HCT116 (cell line): ENCODE data around the gene HRG. TPM values are rescaled to one million over a fixed set of nuclear protein-coding genes. Genes with fewer than 3 reads are reported as not detected.

Experiments
- ATAC-seq: fragments of 200-7000 bp; cut with Tn5 transposase; 2 replicates; pipeline ENCODE4 v1.9.1; 2020; ENCODE audit warnings: mild to moderate bottlenecking, moderate library complexity
- BruUV-seq: library from RNA; stranded (reverse); fragments of 400-500 nt; replicated peaks from 2 replicates; lab custom pipeline; 2021; lab: Mats Ljungman, UMichigan
- CTCF ChIA-PET: fragments of 300-600 bp; sonication (Branson Sonifier 250); formaldehyde crosslinking; loops from one replicate; lab custom pipeline; 2021; ENCODE audit warnings: antibody characterized with exemption; lab: Charles Lee
- POLR2A ChIA-PET: fragments of 300-600, 350-600 bp; sonication (Branson Sonifier 250); formaldehyde crosslinking; loops from one replicate; lab custom pipeline; 2021; ENCODE audit warnings: antibody characterized with exemption; lab: Charles Lee
- RAD21 ChIA-PET, 2 experiments: fragments of 300-600 bp; sonication (Branson Sonifier 250); formaldehyde crosslinking; loops; one replicate each; lab custom pipeline; 2023; ENCODE audit warnings: low total read pairs in 2 of 2; ENCODE audit not compliant: uncharacterized antibody in 2 of 2, unreplicated experiment in 2 of 2, low non-redundant PET in 1 of 2; lab: Charles Lee
- DNase-seq: peaks from one replicate; pipeline ENCODE4 v3.0.0-alpha.2; 2010; ENCODE audit warnings: low read depth, low spot score
- H2AFZ ChIP-seq: fragments of 200-600 bp; shearing (Covaris generic), sonication (generic); 2 replicates; pipeline ENCODE4 v1.6.1; 2017; ENCODE audit warnings: low read depth, mixed run types, mixed read lengths, antibody characterized with exemption, low read length; ENCODE audit not compliant: poor library complexity, severe bottlenecking
- H3K27ac ChIP-seq: 2 replicates; pipeline ENCODE4 v1.5.1; 2012; ENCODE audit warnings: low read depth, low read length
- H3K27me3 ChIP-seq: fragments of 200-600 bp; sonication (generic); 2 replicates; pipeline ENCODE4 v1.6.1; 2016; ENCODE audit warnings: mixed run types, low read length, mixed read lengths; ENCODE audit not compliant: insufficient read depth
- H3K36me3 ChIP-seq, 2 experiments: fragments of 200-500 bp in 1 of 2; fragments of 200-600 bp in 1 of 2; sonication (Bioruptor generic) in 1 of 2; sonication (generic) in 1 of 2; 2 replicates each; pipeline versions ENCODE4 v1.5.1 to v1.6.1; 2014 to 2016; ENCODE audit warnings: low read length in 2 of 2, inconsistent platforms in 1 of 2, mixed read lengths in 1 of 2, mixed run types in 1 of 2; ENCODE audit not compliant: insufficient read depth in 2 of 2, control insufficient read depth in 1 of 2
- H3K4me1 ChIP-seq, 2 experiments: fragments of 200-600 bp in 1 of 2; sonication (generic) in 1 of 2; 2 replicates each; pipeline versions ENCODE4 v1.5.1 to v1.6.1; 2012 to 2017; ENCODE audit warnings: low read length in 2 of 2, inconsistent platforms in 1 of 2, mild to moderate bottlenecking in 1 of 2, mixed read lengths in 1 of 2, mixed run types in 1 of 2, moderate library complexity in 1 of 2; ENCODE audit not compliant: insufficient read depth in 2 of 2, control insufficient read depth in 1 of 2
- H3K4me2 ChIP-seq: fragments of 200-600 bp; sonication (generic); 2 replicates; pipeline ENCODE4 v1.6.1; 2017; ENCODE audit warnings: mixed run types, low read length, mixed read lengths
- H3K4me3 ChIP-seq, 2 experiments: fragments of 200-600 bp in 1 of 2; sonication (generic) in 1 of 2; replicated peaks in 1 of 2; 2 replicates each; pipeline ENCODE4 v1.5.1; 2011 to 2016; ENCODE audit warnings: low read length in 2 of 2, control low read depth in 1 of 2, low read depth in 1 of 2, mild to moderate bottlenecking in 1 of 2, mixed read lengths in 1 of 2, mixed run types in 1 of 2
- H3K79me2 ChIP-seq: fragments of 200-600 bp; sonication (generic); 2 replicates; pipeline ENCODE4 v1.6.1; 2017; ENCODE audit warnings: mild to moderate bottlenecking, mixed run types, low read length, moderate library complexity, mixed read lengths; ENCODE audit not compliant: insufficient read depth
- H3K9ac ChIP-seq: fragments of 200-600 bp; sonication (generic); 2 replicates; pipeline ENCODE4 v1.6.1; 2016; ENCODE audit warnings: low read length, mixed read lengths
- H3K9me2 ChIP-seq: fragments of 200-600 bp; sonication (generic), shearing (Covaris generic); 2 replicates; pipeline ENCODE4 v1.6.1; 2017; ENCODE audit warnings: mixed run types, mild to moderate bottlenecking, moderate library complexity; ENCODE audit not compliant: insufficient read depth
- H3K9me3 ChIP-seq, 2 experiments: fragments of 200-500 bp in 1 of 2; fragments of 200-600 bp in 1 of 2; sonication (Bioruptor generic) in 1 of 2; sonication (generic) in 1 of 2; 2 replicates each; pipeline ENCODE4 v1.6.1; 2014 to 2017; ENCODE audit warnings: low read length in 2 of 2, mixed read lengths in 2 of 2, inconsistent platforms in 1 of 2, low read depth in 1 of 2, mild to moderate bottlenecking in 1 of 2, mixed run types in 1 of 2, moderate library complexity in 1 of 2; ENCODE audit not compliant: control insufficient read depth in 1 of 2, insufficient read depth in 1 of 2
- H4K20me1 ChIP-seq: fragments of 200-600 bp; sonication (generic), shearing (Covaris generic); 2 replicates; pipeline ENCODE4 v1.6.1; 2017; ENCODE audit warnings: mixed run types, mild to moderate bottlenecking, moderate library complexity; ENCODE audit not compliant: insufficient read depth
- CEBPB ChIP-seq: IDR thresholded peaks from 2 replicates; pipeline ENCODE4 v1.6.1; 2012; ENCODE audit warnings: low read depth
- EGR1 ChIP-seq: IDR thresholded peaks from 2 replicates; pipeline ENCODE4 v1.6.1; 2012; ENCODE audit warnings: low read depth
- ELF1 ChIP-seq: IDR thresholded peaks from 2 replicates; pipeline ENCODE4 v1.6.1; 2012; ENCODE audit warnings: low read depth, borderline replicate concordance
- EZH2 ChIP-seq: fragments of 200-600 bp; sonication (generic); IDR thresholded peaks from 2 replicates; pipeline ENCODE4 v1.6.1; 2017; ENCODE audit warnings: antibody characterized with exemption, mixed run types
- FOSL1 ChIP-seq: IDR thresholded peaks from 2 replicates; pipeline ENCODE4 v1.6.1; 2012; ENCODE audit warnings: low read depth
- JUND ChIP-seq: IDR thresholded peaks from 2 replicates; pipeline ENCODE4 v1.6.1; 2012
- POLR2A ChIP-seq: IDR thresholded peaks from 2 replicates; pipeline ENCODE4 v1.7.0; 2011; ENCODE audit warnings: borderline replicate concordance; ENCODE audit not compliant: insufficient read depth, insufficient read length; ENCODE audit errors: extremely low read depth
- POLR2AphosphoS5 ChIP-seq: IDR thresholded peaks from 2 replicates; pipeline ENCODE4 v1.6.1; 2011; ENCODE audit warnings: mild to moderate bottlenecking, low read depth, low read length, moderate library complexity
- RAD21 ChIP-seq: IDR thresholded peaks from 2 replicates; pipeline ENCODE4 v1.6.1; 2012; ENCODE audit warnings: low read depth, mild to moderate bottlenecking
- SIN3A ChIP-seq: IDR thresholded peaks from 2 replicates; pipeline ENCODE4 v1.6.1; 2012; ENCODE audit warnings: low read depth
- SP1 ChIP-seq: IDR thresholded peaks from 2 replicates; pipeline ENCODE4 v1.6.1; 2012; ENCODE audit warnings: low read depth
- SRF ChIP-seq: IDR thresholded peaks from 2 replicates; pipeline ENCODE4 v1.6.1; 2012; ENCODE audit warnings: low read depth
- TCF7L2 ChIP-seq: IDR thresholded peaks from 2 replicates; pipeline ENCODE4 v1.7.0; 2011; ENCODE audit warnings: borderline replicate concordance, inconsistent platforms; ENCODE audit not compliant: insufficient read depth, insufficient read length; ENCODE audit errors: extremely low read depth
- intact Hi-C: fragments of 100-400 bp; cut with micrococcal nuclease; formaldehyde crosslinking; loops from 2 replicates; pipeline ENCODE4 v1.10.0; 2022
- total RNA-seq: library from RNA; stranded (reverse); gene quantifications from one replicate; pipeline ENCODE4 v1.2.1, GENCODE V29; 2021; ENCODE audit not compliant: unreplicated experiment
- TF ChIP-seq, protein P1 (sequence below): IDR thresholded peaks from 2 replicates; pipeline ENCODE4 v1.6.1; 2012
- TF ChIP-seq, protein P2 (sequence below): IDR thresholded peaks from 2 replicates; pipeline ENCODE4 v1.6.1; 2012; ENCODE audit warnings: low read depth

Gene HRG
- total RNA-seq, 1 experiment from 2014 or later: 0.42 TPM

DNA sequence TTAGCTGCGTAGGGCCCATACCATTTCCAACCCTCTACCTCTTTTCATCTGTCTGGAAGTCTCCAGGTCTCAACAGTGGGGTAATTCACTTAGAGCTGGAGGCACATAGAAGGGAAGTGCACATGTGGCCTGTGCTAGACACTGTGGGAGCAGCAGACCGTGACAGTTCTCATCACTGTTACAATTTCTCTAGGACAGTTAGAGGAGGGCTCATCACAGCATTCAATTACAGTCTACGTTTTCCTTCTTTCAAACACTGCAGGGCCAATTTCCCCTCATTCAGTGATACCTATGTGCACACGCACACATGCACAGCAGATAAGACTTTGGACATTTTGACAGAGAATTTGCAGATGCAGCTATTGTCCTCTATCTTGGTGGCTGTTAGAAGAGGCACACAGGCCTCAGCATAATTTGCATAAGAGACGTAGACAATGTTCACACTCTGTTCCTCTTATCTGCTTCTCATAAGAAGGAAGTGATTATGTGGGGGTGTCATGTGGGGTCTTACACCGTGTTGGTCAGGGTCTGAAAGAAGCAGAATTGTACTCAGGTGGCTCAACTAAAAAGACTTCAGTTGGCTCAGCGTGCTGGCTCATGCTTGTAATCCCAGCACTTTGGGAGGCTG, 12.6 kb upstream of the HRG start:
- H3K9me2 ChIP-seq: no peaks in the 10 kb centered on the region
- ATAC-seq (no peak), DNase-seq (no peak)
- H3K9me3 ChIP-seq: no peaks in the 10 kb centered on the region
- no peak overlapping the region for H2AFZ ChIP-seq
- no peaks in the 10 kb centered on the region for H4K20me1 ChIP-seq
- no peaks in the 10 kb centered on the region for H3K36me3 ChIP-seq
- H3K27me3 ChIP-seq: no peaks in the 10 kb centered on the region
- TF ChIP-seq POLR2A: no peak
- TF ChIP-seq TCF7L2: no peak
- TF ChIP-seq POLR2AphosphoS5: no peak
- no peak for TF ChIP-seq EZH2
- TF ChIP-seq, protein P1, sequence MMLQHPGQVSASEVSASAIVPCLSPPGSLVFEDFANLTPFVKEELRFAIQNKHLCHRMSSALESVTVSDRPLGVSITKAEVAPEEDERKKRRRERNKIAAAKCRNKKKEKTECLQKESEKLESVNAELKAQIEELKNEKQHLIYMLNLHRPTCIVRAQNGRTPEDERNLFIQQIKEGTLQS: no peak
- TF ChIP-seq, protein P2, sequence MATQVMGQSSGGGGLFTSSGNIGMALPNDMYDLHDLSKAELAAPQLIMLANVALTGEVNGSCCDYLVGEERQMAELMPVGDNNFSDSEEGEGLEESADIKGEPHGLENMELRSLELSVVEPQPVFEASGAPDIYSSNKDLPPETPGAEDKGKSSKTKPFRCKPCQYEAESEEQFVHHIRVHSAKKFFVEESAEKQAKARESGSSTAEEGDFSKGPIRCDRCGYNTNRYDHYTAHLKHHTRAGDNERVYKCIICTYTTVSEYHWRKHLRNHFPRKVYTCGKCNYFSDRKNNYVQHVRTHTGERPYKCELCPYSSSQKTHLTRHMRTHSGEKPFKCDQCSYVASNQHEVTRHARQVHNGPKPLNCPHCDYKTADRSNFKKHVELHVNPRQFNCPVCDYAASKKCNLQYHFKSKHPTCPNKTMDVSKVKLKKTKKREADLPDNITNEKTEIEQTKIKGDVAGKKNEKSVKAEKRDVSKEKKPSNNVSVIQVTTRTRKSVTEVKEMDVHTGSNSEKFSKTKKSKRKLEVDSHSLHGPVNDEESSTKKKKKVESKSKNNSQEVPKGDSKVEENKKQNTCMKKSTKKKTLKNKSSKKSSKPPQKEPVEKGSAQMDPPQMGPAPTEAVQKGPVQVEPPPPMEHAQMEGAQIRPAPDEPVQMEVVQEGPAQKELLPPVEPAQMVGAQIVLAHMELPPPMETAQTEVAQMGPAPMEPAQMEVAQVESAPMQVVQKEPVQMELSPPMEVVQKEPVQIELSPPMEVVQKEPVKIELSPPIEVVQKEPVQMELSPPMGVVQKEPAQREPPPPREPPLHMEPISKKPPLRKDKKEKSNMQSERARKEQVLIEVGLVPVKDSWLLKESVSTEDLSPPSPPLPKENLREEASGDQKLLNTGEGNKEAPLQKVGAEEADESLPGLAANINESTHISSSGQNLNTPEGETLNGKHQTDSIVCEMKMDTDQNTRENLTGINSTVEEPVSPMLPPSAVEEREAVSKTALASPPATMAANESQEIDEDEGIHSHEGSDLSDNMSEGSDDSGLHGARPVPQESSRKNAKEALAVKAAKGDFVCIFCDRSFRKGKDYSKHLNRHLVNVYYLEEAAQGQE: no peak
- no peak for TF ChIP-seq JUND
- no peak for TF ChIP-seq ELF1
- TF ChIP-seq SRF: no peak
- no peak for TF ChIP-seq EGR1
- no peak for TF ChIP-seq FOSL1
- no peak for TF ChIP-seq RAD21
- no peak for TF ChIP-seq SP1
- TF ChIP-seq CEBPB: no peak
- no peak for TF ChIP-seq SIN3A
- no peak overlapping the region for H3K4me2 ChIP-seq
- ChIA-PET POLR2A (no interaction called here), CTCF (interaction anchor here (1.2 kb wide), 1 partner anchor 36 kb away, joined by 7 read pairs; no protein-coding TSS in a partner anchor), RAD21 (no interaction called here)
- H3K4me1 ChIP-seq: peaks cover 0 to 7% of the 10 kb centered on the region in 2 experiments; a peak in 2 of 4 replicates
- H3K27ac ChIP-seq: no peak overlapping the region
- no peak overlapping the region for H3K9ac ChIP-seq
- intact Hi-C loops: no loop called here
- H3K4me3 ChIP-seq: no peak overlapping the region
- H3K79me2 ChIP-seq: no peaks in the 10 kb centered on the region
- BruUV-seq: no TSS peak
